ENCODE data around the gene ZNF821.
"Not testable (repeated sequence)": the region's sequence is repeated elsewhere in the genome, so short reads cannot be mapped to it uniquely, and the experiment has no call there.

Gene ZNF821

GRCh38 chr16:71840052-71840451 lies 43.9 kb downstream of the ZNF821 start:
- no peak for TF ChIP-seq CTCF (conservative IDR thresholded peaks at IDR 0.05; ENCODE audit: low read length)
- TF ChIP-seq EZH2phosphoT487 (IDR thresholded peaks at IDR 0.05; ENCODE audit: borderline replicate concordance), result no peak
- Histone ChIP-seq H3K79me2 (ENCODE audit: insufficient read depth, low read length) (no peaks in the 10 kb centered on the region), H3K9ac (ENCODE audit: low read depth, low read length, poor library complexity, severe bottlenecking) (no peak overlapping the region), H3K4me1 (ENCODE audit: insufficient read depth, low read length, poor library complexity, severe bottlenecking) (no peaks in the 10 kb centered on the region), H2AFZ (ENCODE audit: low read length) (no peak overlapping the region), H3K9me2 (replicated peaks; ENCODE audit: low read depth, low read length) (no peaks in the 10 kb centered on the region), H3K4me2 (ENCODE audit: low read depth, low read length, poor library complexity, severe bottlenecking) (no peak overlapping the region), H3K9me3 (ENCODE audit: insufficient read depth, low read depth, low read length) (no peaks in the 10 kb centered on the region), H3K36me3 (ENCODE audit: insufficient read depth, low read length) (no peaks in the 10 kb centered on the region), H3F3A (ENCODE audit: low read depth) (no peaks in the 10 kb centered on the region), H4K20me1 (ENCODE audit: insufficient read depth, low read length, poor library complexity, severe bottlenecking) (no peaks in the 10 kb centered on the region), H3K4me3 (ENCODE audit: low read length, poor library complexity, severe bottlenecking) (no peak overlapping the region), H3K27me3 (ENCODE audit: insufficient read depth, low read length, poor library complexity, severe bottlenecking) (no peaks in the 10 kb centered on the region)

GRCh38 chr16:71837150-71837549 lies 46.8 kb downstream of the ZNF821 start:
- no peaks in the 10 kb centered on the region for H3K9me3 ChIP-seq (ENCODE audit: insufficient read depth, low read depth, low read length)
- no peak overlapping the region for H3K9ac ChIP-seq (ENCODE audit: low read depth, low read length, poor library complexity, severe bottlenecking)
- H3F3A ChIP-seq (ENCODE audit: low read depth), result no peaks in the 10 kb centered on the region
- H4K20me1 ChIP-seq (ENCODE audit: insufficient read depth, low read length, poor library complexity, severe bottlenecking), result no peaks in the 10 kb centered on the region
- no peak overlapping the region for H2AFZ ChIP-seq (ENCODE audit: low read length)
- H3K79me2 ChIP-seq (ENCODE audit: insufficient read depth, low read length), result no peaks in the 10 kb centered on the region
- H3K9me2 ChIP-seq (replicated peaks; ENCODE audit: low read depth, low read length), result no peaks in the 10 kb centered on the region
- no peaks in the 10 kb centered on the region for H3K4me1 ChIP-seq (ENCODE audit: insufficient read depth, low read length, poor library complexity, severe bottlenecking)
- TF ChIP-seq CTCF (conservative IDR thresholded peaks at IDR 0.05; ENCODE audit: low read length), result no peak
- TF ChIP-seq EZH2phosphoT487 (IDR thresholded peaks at IDR 0.05; ENCODE audit: borderline replicate concordance), result no peak
- no peaks in the 10 kb centered on the region for H3K27me3 ChIP-seq (ENCODE audit: insufficient read depth, low read length, poor library complexity, severe bottlenecking)
- no peak overlapping the region for H3K4me3 ChIP-seq (ENCODE audit: low read length, poor library complexity, severe bottlenecking)
- H3K4me2 ChIP-seq (ENCODE audit: low read depth, low read length, poor library complexity, severe bottlenecking), result no peak overlapping the region
- H3K36me3 ChIP-seq (ENCODE audit: insufficient read depth, low read length), result no peaks in the 10 kb centered on the region

DNA sequence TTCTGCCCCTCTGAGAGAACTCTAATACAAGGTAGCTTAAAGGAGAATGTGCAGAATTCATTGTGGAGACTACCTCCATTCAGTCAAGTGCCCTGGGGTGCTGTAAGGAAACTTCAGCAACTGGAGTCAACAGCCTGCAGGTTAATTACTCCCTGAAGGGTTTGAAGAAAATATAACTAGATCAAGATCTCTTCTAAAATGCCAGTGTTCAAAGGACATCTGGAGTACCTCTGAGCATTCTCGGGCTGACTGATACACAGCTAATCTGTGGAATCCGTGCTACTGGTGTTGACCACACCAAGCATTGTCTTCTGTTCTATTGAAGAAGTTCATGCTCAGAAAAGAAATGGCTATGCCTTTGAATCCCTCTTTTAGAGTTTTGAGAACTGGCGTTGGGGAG lies 49.7 kb downstream of the ZNF821 start:
- no peak overlapping the region for H2AFZ ChIP-seq (ENCODE audit: low read length)
- TF ChIP-seq EZH2phosphoT487 (IDR thresholded peaks at IDR 0.05; ENCODE audit: borderline replicate concordance), result no peak
- no peaks in the 10 kb centered on the region for H3K79me2 ChIP-seq (ENCODE audit: insufficient read depth, low read length)
- no peaks in the 10 kb centered on the region for H3K9me3 ChIP-seq (ENCODE audit: insufficient read depth, low read depth, low read length)
- no peak overlapping the region for H3K9ac ChIP-seq (ENCODE audit: low read depth, low read length, poor library complexity, severe bottlenecking)
- H3K4me3 ChIP-seq (ENCODE audit: low read length, poor library complexity, severe bottlenecking), result no peak overlapping the region
- no peaks in the 10 kb centered on the region for H3K27me3 ChIP-seq (ENCODE audit: insufficient read depth, low read length, poor library complexity, severe bottlenecking)
- H3K4me2 ChIP-seq (ENCODE audit: low read depth, low read length, poor library complexity, severe bottlenecking), result no peak overlapping the region
- H3K9me2 ChIP-seq (replicated peaks; ENCODE audit: low read depth, low read length), result no peaks in the 10 kb centered on the region
- no peaks in the 10 kb centered on the region for H3K36me3 ChIP-seq (ENCODE audit: insufficient read depth, low read length)
- H3F3A ChIP-seq (ENCODE audit: low read depth), result no peaks in the 10 kb centered on the region
- H4K20me1 ChIP-seq (ENCODE audit: insufficient read depth, low read length, poor library complexity, severe bottlenecking), result no peaks in the 10 kb centered on the region
- no peaks in the 10 kb centered on the region for H3K4me1 ChIP-seq (ENCODE audit: insufficient read depth, low read length, poor library complexity, severe bottlenecking)

- H3K4me1 ChIP-seq (ENCODE audit: insufficient read depth, low read length, poor library complexity, severe bottlenecking); H3K9me2 ChIP-seq (replicated peaks; ENCODE audit: low read depth, low read length); H4K20me1 ChIP-seq (ENCODE audit: insufficient read depth, low read length, poor library complexity, severe bottlenecking); H3K79me2 ChIP-seq (ENCODE audit: insufficient read depth, low read length); H3K4me2 ChIP-seq (ENCODE audit: low read depth, low read length, poor library complexity, severe bottlenecking); H2AFZ ChIP-seq (ENCODE audit: low read length); H3K36me3 ChIP-seq (ENCODE audit: insufficient read depth, low read length); H3F3A ChIP-seq (ENCODE audit: low read depth); H3K4me3 ChIP-seq (ENCODE audit: low read length, poor library complexity, severe bottlenecking); H3K9ac ChIP-seq (ENCODE audit: low read depth, low read length, poor library complexity, severe bottlenecking); H3K9me3 ChIP-seq (ENCODE audit: insufficient read depth, low read depth, low read length); H3K27me3 ChIP-seq (ENCODE audit: insufficient read depth, low read length, poor library complexity, severe bottlenecking): not testable (repeated sequence)
Measured at GRCh38 chr16:71832112-71832511, 51.9 kb downstream of the ZNF821 start.

DNA sequence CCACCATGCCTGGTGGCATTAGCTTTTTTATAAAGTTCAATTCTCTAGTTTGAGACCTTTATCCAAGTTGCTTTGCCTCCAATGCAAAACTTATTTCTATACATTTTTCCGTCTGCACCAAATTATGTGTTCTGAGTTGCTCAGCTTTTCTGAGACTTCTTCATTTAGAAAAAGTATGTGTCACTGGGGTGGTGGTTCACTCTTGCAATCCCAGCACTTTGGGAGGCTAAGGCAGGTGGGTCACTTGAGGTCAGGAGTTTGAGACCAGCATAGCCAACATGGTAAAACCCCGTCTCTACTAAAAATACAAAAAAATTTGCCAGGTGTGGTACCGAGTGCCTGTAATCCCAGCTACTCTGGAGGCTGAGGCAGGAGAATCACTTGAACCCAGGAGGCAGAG lies 52.3 kb downstream of the ZNF821 start:
- H3F3A ChIP-seq (ENCODE audit: low read depth); H3K9ac ChIP-seq (ENCODE audit: low read depth, low read length, poor library complexity, severe bottlenecking); H3K27me3 ChIP-seq (ENCODE audit: insufficient read depth, low read length, poor library complexity, severe bottlenecking); H3K9me3 ChIP-seq (ENCODE audit: insufficient read depth, low read depth, low read length); H2AFZ ChIP-seq (ENCODE audit: low read length); H3K9me2 ChIP-seq (replicated peaks; ENCODE audit: low read depth, low read length); H3K4me1 ChIP-seq (ENCODE audit: insufficient read depth, low read length, poor library complexity, severe bottlenecking); H3K4me3 ChIP-seq (ENCODE audit: low read length, poor library complexity, severe bottlenecking); H3K36me3 ChIP-seq (ENCODE audit: insufficient read depth, low read length); H4K20me1 ChIP-seq (ENCODE audit: insufficient read depth, low read length, poor library complexity, severe bottlenecking); H3K4me2 ChIP-seq (ENCODE audit: low read depth, low read length, poor library complexity, severe bottlenecking); H3K79me2 ChIP-seq (ENCODE audit: insufficient read depth, low read length): not testable (repeated sequence)

All from Loucy (cell line).